Measurements from ENCODE around the gene SERINC3. TPM values are rescaled to one million over a fixed set of nuclear protein-coding genes. Genes with fewer than 3 reads are reported as not detected.

The SERINC3 gene
- polyA plus RNA-seq, 1 donor from 2014 or later, result 64.5 TPM

GRCh38 chr20:44491635-44492395 is 30.1 kb downstream of the SERINC3 start:
- H3K9ac ChIP-seq (ENCODE audit: low read length), result no peak overlapping the region
- no peak for TF ChIP-seq REST (IDR thresholded peaks at IDR 0.05; ENCODE audit: borderline replicate concordance)
- no peak for TF ChIP-seq POLR2AphosphoS5 (IDR thresholded peaks at IDR 0.05)
- no peak for TF ChIP-seq EZH2 (IDR thresholded peaks at IDR 0.05; ENCODE audit: borderline replicate concordance, insufficient read depth, low read length, poor library complexity, severe bottlenecking)
- no peak for TF ChIP-seq TAF1 (IDR thresholded peaks at IDR 0.05; ENCODE audit: low read depth)
- no peak for TF ChIP-seq MXI1 (conservative IDR thresholded peaks at IDR 0.05; ENCODE audit: poor library complexity, severe bottlenecking)
- TF ChIP-seq RAD21 (conservative IDR thresholded peaks at IDR 0.05), result no peak
- TF ChIP-seq CTCF (IDR thresholded peaks at IDR 0.05; ENCODE audit: poor library complexity, severe bottlenecking), result no peak
- H3K79me2 ChIP-seq (replicated peaks; ENCODE audit: insufficient read depth, low read length), result no peaks in the 10 kb centered on the region
- no peak overlapping the region for H3K4me3 ChIP-seq (ENCODE audit: low read length)
- no peak overlapping the region for H3K4me2 ChIP-seq (ENCODE audit: low read length)
- H3K36me3 ChIP-seq (ENCODE audit: insufficient read depth, low read length), result no peaks in the 10 kb centered on the region
- H3K9me2 ChIP-seq (ENCODE audit: insufficient read depth, low read length), result no peaks in the 10 kb centered on the region
- H2AFZ ChIP-seq (ENCODE audit: low read depth, low read length), result no peak overlapping the region
- no peak overlapping the region for H3K27ac ChIP-seq (ENCODE audit: low read length)
- no peaks in the 10 kb centered on the region for H3F3A ChIP-seq (ENCODE audit: insufficient read depth, low read length, poor library complexity, severe bottlenecking)
- no peaks in the 10 kb centered on the region for H4K20me1 ChIP-seq (ENCODE audit: insufficient read depth)
- no peaks in the 10 kb centered on the region for H3K27me3 ChIP-seq (ENCODE audit: insufficient read depth, low read depth, low read length)
- no peaks in the 10 kb centered on the region for H3K9me3 ChIP-seq (ENCODE audit: low read length)

GRCh38 chr20:44489931-44490330 is 31.9 kb downstream of the SERINC3 start:
- Histone ChIP-seq H4K20me1 (ENCODE audit: insufficient read depth) (no peaks in the 10 kb centered on the region), H3K36me3 (ENCODE audit: insufficient read depth, low read length) (no peaks in the 10 kb centered on the region), H2AFZ (ENCODE audit: low read depth, low read length) (no peak overlapping the region), H3K4me2 (ENCODE audit: low read length) (no peak overlapping the region), H3K27me3 (ENCODE audit: insufficient read depth, low read depth, low read length) (no peaks in the 10 kb centered on the region), H3F3A (ENCODE audit: insufficient read depth, low read length, poor library complexity, severe bottlenecking) (no peaks in the 10 kb centered on the region), H3K9ac (ENCODE audit: low read length) (no peak overlapping the region), H3K9me2 (ENCODE audit: insufficient read depth, low read length) (no peaks in the 10 kb centered on the region), H3K27ac (ENCODE audit: low read length) (no peak overlapping the region), H3K79me2 (replicated peaks; ENCODE audit: insufficient read depth, low read length) (no peaks in the 10 kb centered on the region), H3K9me3 (ENCODE audit: low read length) (no peaks in the 10 kb centered on the region), H3K4me3 (ENCODE audit: low read length) (no peak overlapping the region)
- no peak for TF ChIP-seq EP300 (conservative IDR thresholded peaks at IDR 0.05; ENCODE audit: poor library complexity, severe bottlenecking)
- no peak for TF ChIP-seq MXI1 (conservative IDR thresholded peaks at IDR 0.05; ENCODE audit: poor library complexity, severe bottlenecking)
- TF ChIP-seq RAD21 (conservative IDR thresholded peaks at IDR 0.05), result no peak
- no peak for TF ChIP-seq CTCF (IDR thresholded peaks at IDR 0.05; ENCODE audit: poor library complexity, severe bottlenecking)
- no peak for TF ChIP-seq SMC3 (conservative IDR thresholded peaks at IDR 0.05; ENCODE audit: poor library complexity)
- no peak for TF ChIP-seq TAF1 (IDR thresholded peaks at IDR 0.05; ENCODE audit: low read depth)
- no peak for TF ChIP-seq REST (IDR thresholded peaks at IDR 0.05; ENCODE audit: borderline replicate concordance)
- no peak for TF ChIP-seq POLR2AphosphoS5 (IDR thresholded peaks at IDR 0.05)
- TF ChIP-seq EZH2 (IDR thresholded peaks at IDR 0.05; ENCODE audit: borderline replicate concordance, insufficient read depth, low read length, poor library complexity, severe bottlenecking), result no peak

Measured in neural cell (in vitro differentiated cells).